HTERT RPE-1 (cell line): ENCODE results near the gene TRAPPC3.
"Not testable (repeated sequence)": the region's sequence is repeated elsewhere in the genome, so short reads cannot be mapped to it uniquely, and the experiment has no call there.

ENCODE experiments used
- in situ Hi-C: fragments of 300-500 bp; cut with MboI; formaldehyde crosslinking; loops from 4 replicates; pipeline ENCODE4 v1.14.3; 2020; ENCODE audit warnings: low sequenced_read_pairs

The TRAPPC3 gene

DNA sequence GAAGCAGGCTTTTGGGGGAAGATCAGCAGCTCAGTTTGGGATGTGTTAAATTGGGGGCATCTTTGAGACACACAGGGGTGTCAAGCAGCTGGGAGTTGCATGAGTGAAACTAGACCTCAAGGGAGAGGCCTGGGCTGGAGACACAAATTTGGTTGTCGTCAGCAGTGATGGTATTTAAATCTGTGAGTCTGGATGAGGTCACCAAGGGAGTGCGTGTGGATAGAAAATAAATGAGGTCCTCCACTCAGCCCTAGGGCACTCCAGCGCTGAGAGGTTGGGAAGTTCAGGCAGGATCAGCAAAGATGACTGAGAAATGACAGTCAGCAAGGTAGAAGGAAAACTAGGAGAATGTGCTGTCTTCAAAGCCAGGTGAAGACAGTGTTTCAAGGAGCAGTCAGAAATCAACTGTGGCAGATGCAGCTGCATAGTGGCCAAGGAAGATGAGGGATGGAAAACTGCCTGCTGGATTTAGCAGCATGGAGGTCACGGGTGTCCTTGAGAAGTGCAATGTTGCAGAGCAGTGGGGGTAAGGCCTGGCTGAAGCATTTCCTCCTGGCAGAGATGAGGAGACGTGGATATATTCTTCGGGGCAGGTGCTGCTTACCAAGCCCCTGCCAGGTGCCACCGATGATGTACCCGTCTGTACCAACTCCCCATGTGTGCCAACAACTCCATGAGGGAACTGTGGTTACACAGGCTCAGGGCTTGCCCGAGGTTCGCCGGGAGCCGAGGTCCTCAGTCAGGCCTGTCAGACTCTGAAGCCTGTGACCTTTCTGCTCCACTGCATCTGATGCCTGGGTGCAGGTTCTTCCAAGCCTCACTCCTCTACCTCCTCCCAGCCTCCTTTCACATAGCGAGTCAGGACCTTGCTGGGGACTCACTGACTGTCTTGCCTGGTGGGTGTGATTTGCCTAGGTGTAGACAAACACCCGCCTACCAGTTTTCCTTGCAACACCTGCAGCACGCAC is 17.9 kb upstream of the TRAPPC3 start:
- in situ Hi-C loops: no loop called here

DNA sequence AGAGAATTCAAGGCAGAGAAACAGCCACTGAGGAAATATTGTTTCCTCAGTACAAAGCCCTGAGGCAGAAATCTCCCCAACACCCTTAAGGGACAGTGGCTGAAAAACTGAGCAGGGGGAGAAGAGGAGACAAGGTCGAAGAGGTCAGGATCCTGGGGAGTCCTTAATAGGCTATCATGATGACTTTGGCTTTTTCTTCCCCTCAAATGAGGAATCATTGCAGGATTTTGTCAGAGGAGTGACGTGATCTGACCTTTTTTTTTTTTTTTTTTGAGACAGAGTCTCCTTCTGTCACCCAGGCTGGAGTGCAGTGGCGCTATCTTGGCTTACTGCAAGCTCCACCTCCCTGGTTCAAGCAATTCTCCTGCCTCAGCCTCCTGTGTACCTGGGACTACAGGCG is 16.9 kb upstream of the TRAPPC3 start:
- in situ Hi-C loops: no loop called here

GRCh38 chr1:36165145-36165544 is 15.9 kb upstream of the TRAPPC3 start:
- in situ Hi-C loops: no loop called here

DNA sequence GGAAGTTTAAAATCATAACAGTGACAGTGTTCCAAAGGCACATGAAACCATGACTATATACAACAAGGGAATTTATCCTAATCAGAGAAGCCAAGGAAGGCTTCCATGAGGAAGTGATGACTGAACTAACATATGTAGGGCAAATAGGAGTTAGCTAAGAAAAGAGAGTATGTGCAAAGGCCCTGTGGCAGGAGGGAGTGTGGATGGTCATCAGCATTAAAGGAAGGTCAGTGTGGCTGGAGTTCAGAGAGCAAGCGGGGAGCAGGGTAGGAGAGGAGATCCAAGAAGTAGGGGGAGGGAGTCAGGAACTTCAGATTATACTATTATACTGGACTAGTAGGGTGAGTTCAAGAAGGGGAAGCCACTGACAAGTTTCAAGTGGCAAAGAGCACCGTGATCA is 15.1 kb upstream of the TRAPPC3 start:
- in situ Hi-C loops: no loop called here

GRCh38 chr1:36163426-36163825 is 14.1 kb upstream of the TRAPPC3 start:
- in situ Hi-C loops: no loop called here

GRCh38 chr1:36162680-36163239 is 13.5 kb upstream of the TRAPPC3 start:
- in situ Hi-C loops: no loop called here

DNA sequence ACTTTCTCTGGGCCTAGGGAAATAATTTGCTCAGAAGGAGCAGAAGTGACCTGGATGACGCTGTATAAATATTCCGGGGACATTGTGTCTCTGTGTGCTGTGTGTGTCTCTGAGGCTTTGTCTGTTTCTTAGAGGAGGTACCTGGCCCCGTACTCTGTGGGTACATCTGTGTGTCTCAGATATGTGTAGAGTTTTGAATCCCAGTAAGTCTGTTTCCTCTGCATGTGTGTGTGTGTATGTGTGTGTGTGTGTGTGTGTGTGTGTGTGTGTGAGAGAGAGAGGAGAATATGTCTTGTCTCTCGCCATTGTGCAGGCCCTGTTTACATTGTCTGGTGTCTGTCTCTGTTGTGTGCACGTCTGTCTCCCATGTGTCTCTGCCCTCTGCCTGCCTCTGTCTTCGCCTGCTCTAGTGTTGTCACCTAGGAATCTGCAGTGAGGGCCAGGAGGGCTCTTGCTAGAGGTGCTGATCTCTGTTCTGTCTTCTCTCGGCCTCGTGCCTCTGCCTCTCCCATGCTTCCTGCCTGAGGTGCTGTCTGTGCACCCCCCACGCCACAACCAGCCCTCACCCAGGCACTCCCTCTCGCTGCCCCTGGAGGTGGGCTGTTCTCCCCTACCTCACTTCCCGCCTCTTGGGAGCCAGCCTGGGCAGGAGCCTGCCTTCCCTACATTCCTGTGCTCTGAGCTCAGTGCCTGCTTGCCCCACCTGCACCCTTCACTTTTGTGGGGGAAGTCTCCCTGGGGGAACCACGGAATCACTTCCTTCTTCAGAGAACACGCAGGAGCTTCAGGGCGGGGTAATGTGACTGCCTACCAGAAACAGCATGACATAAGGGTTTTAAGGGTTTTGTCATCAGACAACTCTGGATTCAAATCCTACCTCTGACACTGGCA is 12.6 kb upstream of the TRAPPC3 start:
- in situ Hi-C loops: no loop called here

DNA sequence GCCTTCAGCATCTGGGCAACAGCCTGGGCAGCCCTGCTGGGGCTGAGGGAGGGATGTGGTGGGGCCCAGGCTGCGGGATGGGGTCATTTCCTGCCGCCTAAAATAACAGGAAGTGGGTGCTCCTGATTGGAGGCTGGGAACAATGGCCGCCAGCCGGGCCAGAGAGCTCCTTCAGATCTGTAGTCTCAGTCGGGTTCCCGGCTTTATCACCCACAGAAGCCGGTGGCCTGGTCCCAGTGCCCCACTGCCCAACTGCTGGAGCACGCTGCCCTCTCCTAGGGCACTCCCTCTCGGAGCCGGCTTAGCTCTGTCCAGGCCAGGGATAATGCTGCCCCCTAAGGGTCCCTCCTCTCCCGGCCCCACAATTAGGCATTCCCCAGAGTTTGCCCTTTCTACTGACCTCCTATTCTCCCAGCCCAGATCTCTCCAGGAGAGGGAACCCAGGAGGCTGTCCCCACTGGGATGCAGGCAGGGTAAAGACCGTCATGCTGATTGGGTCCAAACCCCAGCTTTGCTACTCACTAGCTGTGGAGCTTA is 11.7 kb upstream of the TRAPPC3 start:
- in situ Hi-C loops: no loop called here

GRCh38 chr1:36160388-36160948 is 11.2 kb upstream of the TRAPPC3 start:
- in situ Hi-C loops: no loop called here

GRCh38 chr1:36159614-36160387 is 10.5 kb upstream of the TRAPPC3 start:
- in situ Hi-C loops: no loop called here

GRCh38 chr1:36158827-36159252 is 9.6 kb upstream of the TRAPPC3 start:
- in situ Hi-C loops: not testable (repeated sequence)

- in situ Hi-C loops: no loop called here
Observed at GRCh38 chr1:36157973-36158826, 8.9 kb upstream of the TRAPPC3 start.

DNA sequence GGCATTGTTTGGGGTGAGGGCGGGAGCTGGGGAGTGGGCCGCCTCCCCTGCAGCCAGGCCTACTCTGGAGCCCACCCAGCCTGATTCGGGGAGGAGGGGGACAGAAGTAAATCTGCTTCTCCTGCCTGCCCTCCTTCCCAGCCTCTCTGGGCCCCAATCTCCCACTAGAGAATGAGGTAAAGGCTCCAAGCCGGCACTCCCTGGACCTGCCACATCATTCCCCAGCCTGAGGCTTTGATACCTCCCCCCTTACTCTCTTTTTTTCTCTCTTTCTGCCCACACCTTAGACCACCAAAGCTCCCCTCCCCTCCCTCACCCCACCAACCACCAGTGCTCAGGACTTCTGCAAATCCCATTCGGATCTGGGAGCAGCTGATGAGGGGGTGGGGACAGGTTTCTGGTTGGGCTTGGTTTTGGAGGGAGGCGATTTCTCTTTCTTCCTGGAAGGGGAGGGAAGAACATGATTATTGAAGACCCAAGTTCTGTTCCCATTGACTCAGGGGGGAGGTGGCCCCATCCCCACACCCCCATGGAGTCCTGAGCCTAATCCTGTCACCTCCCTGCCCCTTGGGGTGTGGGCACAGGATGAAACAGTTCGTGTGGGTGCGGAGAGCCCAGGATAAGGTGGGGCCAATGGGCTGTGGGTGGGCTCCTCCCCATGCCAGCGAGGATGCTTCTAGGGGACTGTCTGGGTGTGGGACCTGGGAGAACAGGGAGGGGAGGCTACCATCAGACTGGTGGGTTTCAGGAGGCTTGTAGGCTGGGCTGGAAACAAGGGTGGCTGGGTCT is 8.0 kb upstream of the TRAPPC3 start:
- in situ Hi-C loops: no loop called here

- in situ Hi-C loops: no loop called here
Observed at GRCh38 chr1:36156329-36157114, 7.2 kb upstream of the TRAPPC3 start.

- in situ Hi-C loops: no loop called here
Observed at GRCh38 chr1:36155408-36156328, 6.4 kb upstream of the TRAPPC3 start, which contains the start of gene MAP7D1. Gene MAP7D1, plus strand, starts transcription at chr1:36156160. Its CDS starts 258 bp downstream, at chr1:36156418.

- in situ Hi-C loops: no loop called here
Observed at GRCh38 chr1:36154765-36155407, 5.6 kb upstream of the TRAPPC3 start.
